ENCODE measurements around the gene METTL16.
"Not testable (repeated sequence)": the region's sequence is repeated elsewhere in the genome, so short reads cannot be mapped to it uniquely, and the experiment has no call there.

Gene METTL16, protein sequence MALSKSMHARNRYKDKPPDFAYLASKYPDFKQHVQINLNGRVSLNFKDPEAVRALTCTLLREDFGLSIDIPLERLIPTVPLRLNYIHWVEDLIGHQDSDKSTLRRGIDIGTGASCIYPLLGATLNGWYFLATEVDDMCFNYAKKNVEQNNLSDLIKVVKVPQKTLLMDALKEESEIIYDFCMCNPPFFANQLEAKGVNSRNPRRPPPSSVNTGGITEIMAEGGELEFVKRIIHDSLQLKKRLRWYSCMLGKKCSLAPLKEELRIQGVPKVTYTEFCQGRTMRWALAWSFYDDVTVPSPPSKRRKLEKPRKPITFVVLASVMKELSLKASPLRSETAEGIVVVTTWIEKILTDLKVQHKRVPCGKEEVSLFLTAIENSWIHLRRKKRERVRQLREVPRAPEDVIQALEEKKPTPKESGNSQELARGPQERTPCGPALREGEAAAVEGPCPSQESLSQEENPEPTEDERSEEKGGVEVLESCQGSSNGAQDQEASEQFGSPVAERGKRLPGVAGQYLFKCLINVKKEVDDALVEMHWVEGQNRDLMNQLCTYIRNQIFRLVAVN

DNA sequence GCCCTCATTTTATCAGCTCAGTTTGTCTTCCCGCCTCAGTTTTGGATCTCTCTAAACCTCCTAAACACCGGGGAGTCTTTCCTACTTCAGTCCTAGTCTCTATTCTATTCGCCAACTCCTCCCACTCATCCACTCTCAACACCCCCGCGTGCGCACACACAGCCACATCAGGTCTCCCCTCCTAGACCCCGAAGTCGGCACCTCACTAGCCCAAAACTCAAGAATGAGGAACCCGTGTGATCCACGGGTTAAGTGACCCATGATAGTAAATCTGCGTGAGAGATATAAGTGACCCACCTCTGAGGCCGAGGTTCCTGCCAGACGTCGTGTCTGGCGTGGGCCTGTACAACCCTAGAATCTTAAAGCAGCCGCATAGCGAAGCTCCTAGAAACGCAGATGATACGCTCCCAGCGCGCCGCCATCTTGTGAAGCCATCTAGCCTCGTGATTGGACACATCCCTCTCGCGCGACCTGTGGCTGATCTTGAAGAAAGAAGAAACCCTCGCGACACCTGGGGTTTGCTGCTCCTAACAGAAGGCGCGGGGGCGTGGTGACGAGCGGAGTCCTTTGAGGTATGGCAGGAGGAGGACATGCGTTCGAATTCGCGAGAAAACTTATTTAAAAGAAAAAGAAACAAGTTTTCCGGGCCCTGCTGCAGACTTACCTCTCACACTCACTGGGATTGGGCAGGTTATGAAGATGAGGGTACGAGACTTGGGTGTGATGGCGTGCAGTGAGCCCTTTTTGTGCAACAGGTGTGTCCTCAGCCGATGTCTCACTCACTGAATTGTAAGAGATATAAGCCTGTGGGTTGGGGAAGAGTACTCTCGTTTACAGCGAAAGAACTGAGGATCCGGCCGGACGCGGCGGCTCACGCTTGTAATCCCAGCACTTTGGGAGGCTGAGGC, at the start of gene METTL16:
Gene METTL16, minus strand, starts transcription at position 427 of the 908 bp plus-strand sequence. CDS start 9,557 bp downstream, outside the sequence.
- peak; percentile 43 for FAIRE-seq

DNA sequence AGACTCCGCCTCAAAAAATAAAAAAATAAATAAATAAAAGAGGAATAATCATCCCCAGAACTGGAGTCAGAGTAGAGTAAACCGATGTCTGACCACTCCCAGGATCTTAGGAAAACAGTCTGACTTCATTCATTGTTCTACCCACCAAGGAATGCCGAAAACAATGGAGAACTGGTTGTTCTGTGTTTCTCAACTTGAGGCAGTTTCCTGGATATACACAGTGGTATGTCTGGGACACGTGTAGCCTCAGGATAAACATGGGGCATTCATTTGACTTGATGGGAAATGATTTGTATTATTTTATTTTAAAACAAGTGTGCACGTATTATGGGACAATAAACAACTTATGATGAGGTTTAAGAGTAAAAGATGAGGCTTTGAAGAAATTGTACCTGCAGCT, 49.0 kb upstream of the METTL16 start:
- no peak for FAIRE-seq

DNA sequence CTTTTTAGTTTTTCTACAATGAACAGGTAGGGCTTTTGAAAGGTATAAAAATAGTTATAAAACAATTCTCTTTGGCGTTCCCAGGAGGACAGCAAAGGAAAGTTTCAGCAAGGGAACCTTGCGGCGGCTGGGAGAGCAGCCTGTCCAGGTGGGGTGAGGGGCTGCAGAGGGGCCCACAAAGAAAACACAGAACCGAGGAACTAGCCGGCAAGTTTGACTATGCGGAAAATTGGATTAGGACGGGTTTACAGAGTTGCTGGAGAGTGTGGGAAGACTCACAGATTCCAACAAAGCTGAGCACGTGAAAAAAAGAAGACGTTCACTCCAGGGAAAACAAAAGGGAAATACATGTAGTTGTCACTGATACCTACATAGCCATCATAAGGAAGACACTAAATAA, 40.2 kb upstream of the METTL16 start:
- FAIRE-seq = no peak

DNA sequence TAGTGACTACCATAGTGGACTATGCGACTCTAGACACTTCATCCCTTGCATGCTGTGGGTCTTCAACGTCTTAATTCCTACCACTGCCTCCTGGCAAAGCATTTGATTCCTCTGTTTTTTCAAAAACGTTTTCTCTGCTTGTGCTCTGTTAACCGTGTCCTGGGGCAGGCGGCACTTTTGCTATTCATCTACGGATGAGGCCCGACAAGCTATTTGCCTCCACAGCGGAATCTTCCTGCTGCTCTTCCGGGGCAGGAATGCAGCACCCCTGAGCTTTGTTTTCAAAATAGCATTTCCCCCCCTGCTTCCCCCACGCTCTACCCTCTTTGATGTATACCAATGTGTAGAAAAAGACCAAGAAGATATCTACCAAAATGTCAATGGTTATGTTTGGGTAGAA, 39.8 kb upstream of the METTL16 start:
- FAIRE-seq = no peak

DNA sequence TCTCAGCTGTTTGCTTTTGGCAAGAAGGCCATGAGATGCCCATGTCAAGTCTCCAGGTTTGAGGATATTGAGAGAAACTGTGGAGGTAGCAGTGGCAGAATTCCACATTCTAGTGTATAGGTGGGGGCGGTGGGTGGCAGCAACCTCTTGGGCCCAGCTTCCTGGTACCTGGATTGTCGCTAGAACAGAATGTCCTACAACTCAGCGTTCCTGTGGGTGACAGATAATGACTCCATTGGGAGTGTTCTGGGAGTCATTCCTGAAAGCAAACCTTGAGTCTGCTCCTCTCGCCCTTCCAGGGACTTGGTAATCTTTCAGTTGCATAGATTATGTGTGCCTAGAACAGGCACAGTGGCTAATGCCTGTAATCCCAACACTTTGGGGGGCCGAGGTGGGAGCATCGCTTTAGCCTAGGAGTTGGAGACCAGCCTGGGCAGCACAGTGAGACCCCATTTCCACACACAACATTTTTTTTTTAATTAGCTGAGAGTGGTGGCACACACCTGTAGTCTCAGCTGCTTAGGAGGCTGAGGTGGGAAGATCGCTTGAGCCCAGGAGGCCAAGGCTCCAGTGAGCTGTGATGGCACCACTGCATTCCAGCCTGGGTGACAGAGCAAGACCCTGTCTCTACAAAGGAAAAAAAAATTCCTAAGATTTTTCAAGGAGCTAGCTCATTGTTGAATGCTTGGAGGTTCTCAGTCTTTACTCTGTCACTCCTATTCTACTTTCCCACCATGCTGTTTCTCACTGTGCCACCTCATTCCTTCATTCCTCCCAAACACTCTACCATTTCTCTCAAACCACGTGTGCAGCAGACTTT, 37.9 kb upstream of the METTL16 start:
- FAIRE-seq = no peak

DNA sequence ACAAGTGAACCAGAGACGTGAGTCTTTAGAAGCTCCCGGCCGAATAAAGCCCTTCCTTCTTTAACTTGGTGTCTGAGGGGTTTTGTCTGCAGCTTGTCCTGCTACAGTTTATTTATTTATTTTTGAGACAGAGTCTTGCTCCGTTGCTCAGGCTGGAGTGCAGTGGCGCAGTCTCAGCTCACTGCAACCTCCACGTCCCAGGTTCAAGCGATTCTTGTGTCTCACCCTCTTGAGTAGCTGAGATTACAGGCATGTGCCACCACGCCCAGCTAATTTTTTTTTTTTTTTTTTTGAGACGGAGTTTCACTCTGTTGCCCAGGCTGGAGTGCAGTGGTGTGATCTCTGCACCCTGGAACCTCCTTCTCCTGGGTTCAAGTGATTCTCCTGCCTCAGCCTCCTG, 36.3 kb upstream of the METTL16 start:
- not testable (repeated sequence) for FAIRE-seq

DNA sequence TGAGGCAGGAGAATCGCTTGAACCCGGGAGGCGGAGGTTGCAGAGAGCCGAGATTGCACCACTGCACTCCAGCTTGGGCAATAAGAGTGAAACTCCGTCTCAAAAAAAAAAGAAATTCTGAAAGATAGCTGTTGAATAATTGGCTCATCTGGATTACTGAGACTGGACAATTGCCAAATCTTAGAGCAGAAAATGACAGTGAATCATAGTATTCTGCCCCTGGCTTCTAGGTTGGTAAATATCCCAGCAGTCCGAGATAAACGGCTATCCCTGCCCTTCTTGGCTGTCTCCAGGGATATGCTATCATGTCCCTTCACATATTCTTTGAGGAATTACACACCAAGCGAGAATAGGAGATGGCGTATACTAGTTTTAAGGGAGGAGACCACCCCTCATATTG, 35.5 kb upstream of the METTL16 start:
- peak; percentile 56 for FAIRE-seq

DNA sequence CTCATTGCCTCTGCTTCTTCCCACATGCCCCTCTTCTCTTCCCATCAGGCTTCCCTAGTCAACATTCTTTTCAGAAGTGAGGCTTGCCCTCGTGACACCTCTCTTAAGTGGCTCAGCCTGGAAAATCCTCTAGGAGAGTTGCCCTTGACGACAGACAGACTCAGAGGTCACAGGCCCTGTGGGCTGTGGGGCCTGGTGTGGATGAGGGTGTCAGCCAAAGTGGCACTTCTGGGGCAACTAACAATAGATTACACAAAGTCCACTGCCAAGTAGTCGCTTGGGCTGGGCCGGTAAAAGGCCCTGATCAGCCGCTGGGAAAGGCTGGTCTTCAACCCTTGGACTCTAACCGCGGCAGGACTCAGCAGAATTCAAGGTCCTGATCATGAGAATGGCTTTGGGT, 33.7 kb upstream of the METTL16 start:
- no peak for FAIRE-seq

DNA sequence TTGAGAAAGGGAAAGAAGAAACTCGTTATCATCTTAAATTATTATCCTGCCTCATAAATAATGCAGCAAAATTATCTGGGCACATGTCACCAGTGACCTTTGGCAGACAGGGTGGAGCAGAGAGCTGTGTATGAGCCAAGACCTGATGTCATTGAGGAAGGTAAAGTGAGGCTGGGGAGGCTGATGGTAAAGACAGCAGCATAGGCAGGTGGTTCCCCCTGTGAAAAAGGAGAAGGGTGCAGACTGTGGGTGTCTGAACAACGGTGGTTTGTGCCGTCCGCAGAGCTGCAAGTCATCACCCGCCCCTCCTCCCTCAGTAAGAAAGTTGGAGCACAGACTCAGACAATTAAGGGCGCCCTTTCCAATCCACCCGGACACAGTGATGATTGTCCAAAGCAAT, 30.8 kb upstream of the METTL16 start:
- no peak for FAIRE-seq

DNA sequence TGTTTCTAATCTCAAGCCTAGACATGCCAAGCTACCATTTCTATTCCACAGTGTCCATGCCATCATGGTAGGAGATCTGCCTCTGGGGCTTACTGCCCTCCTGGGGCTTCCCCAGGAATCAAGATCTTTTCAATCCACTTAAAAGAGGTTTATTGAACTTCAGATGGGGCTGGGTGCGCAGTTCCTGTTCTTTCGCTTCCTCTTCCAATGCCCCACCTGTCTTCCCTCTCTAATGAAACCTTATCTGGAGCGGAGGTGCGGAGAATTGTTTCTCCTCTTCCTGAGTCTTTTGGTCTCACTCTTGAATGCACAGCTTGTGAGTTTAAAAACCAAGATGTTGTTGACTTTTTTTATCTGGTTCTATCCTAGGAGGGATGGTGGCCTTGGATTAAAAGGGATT, 30.4 kb upstream of the METTL16 start:
- no peak for FAIRE-seq

DNA sequence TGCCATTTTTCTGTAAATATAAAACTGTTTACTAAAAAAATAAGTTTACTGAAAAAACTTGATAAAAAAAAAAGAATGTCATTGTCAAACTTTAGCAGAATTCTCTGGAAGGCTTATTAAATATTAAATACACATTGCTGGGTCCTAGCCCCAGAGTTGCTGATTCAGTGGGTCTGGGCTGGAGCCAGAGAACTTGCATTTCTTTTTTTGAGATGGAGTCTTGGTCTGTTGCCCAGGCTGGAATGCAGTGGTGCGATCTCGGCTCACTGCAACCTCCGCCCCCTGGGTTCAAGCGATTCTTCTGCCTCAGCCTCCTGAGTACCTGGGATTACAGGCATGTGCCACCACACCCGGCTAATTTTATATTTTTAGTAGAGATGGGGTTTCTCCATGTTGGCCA, 25.9 kb upstream of the METTL16 start:
- FAIRE-seq = not testable (repeated sequence)

DNA sequence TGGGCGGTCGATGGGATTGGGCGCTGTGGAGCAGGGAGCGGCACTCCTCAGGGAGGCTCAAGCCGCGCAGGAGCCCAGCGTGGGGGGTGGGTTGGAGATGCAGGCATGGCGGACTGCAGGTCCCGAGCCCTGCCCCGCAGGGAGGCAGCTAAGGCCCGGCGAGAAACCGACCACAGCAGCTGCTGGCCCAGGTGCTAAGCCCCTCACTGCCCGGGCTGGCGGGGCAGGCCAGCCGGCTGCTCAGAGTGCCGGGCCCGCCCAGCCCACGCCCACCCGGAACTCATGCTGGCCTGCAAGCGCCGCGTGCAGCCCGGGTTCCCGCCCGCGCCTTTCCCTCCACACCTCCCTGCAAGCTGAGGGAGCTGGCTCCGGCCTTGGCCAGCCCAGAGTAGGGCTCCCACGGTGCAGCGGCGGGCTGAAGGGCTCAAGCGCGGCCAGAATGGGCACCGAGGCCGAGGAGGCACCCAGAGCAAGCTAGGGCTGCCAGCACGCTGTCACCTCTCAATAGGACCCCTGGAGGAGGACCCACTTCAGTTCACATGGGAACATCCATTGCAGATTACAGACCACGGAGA, 20.5 kb upstream of the METTL16 start:
- FAIRE-seq = no peak

DNA sequence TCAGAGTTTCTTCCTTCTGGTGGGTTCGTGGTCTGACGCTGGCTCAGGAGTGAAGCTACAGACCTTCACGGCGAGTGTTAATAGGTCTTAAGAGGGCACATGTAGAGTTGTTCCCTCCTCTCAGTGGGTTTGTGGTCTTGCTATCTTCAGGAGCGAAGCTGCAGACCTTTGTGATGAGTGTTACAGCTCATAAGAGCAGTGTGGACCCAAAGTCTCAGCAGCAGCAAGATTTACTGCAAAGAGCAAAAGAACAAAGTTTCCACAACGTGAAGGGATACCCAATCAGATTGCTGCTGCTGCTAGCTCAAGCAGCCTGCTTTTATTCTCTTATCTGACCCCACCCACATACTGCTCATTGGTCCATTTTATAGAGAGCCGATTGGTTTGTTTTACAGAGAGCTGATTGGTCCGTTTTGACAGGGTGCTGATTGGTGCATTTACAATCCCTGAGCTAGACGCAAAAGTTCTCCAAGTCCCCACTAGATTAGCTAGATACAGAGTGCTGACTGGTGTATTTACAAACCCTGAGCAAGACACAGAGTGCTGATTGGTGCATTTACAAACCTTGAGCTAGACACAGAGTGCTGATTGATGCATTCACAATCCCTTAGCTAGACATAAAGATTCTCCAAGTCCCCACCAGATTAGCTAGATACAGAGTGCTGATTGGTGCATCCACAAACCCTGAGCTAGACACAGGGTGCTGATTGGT, 19.7 kb upstream of the METTL16 start:
- FAIRE-seq = not testable (repeated sequence)

DNA sequence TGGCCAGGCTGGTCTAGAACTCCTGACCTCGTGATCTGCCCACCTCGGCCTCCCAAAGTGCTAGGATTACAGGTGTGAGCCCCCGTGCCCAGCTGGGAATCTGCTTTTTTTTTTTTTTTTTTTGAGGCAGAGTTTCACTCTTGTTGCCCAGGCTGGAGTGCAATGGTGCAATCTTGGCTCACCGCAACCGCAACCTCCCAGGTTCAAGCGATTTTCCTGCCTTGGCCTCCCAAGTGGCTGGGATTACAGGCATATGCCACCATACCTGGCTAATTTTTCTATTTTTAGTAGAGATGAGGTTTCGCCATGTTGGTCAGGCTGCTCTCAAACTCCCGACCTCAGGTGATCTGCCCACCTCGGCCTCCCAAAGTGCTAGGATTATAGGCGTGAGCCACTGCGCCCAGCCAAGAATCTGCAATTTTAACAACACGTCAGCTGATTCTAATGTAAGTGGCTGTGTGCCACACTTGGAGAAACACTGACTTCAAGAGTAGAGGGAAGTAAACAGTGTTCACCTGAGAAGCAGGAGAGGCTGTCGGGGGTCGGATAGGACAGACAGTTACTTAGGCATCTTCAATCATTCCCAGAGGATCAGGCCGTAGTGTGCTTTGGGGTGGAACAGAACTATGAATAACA, 10.2 kb upstream of the METTL16 start:
- FAIRE-seq = not testable (repeated sequence)

DNA sequence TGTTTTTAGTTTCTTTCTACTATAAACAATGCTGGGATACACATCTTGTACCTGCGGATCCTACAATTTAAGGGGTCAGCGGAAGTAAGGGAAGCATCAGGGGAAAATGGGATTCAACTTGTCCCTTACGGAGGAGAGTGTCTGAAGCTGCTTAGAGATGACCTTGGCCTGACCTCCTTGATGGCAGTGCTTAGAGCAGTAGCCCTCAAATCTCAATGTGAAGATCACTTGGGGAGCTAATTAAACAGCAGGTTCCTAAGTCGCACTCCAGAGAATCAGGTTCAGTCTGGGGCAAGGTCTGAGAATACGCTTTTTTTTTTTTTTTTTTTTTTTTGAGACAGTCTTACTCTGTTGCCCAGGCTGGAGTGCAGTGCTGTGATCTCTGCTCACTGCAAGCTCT, 9.6 kb upstream of the METTL16 start:
- no peak for FAIRE-seq

DNA sequence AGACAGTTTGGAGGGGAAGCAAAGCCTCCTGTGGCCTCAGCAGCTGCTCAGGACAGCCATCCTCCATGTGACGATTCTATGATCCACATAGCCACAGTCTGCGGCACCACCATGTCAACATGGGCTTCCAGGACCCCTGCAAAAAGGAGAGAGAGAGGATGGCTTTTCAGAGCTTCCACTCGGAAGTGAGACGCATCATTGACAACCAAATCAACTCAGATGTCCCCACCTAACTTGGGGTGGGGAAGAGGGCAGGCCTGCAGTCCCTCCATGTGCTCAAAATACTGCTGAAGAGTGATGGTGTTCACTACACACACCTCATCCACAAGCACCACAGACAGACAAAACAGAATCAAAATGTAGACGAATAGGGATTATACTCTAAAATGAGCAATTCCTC, 5.9 kb upstream of the METTL16 start:
- FAIRE-seq = no peak

DNA sequence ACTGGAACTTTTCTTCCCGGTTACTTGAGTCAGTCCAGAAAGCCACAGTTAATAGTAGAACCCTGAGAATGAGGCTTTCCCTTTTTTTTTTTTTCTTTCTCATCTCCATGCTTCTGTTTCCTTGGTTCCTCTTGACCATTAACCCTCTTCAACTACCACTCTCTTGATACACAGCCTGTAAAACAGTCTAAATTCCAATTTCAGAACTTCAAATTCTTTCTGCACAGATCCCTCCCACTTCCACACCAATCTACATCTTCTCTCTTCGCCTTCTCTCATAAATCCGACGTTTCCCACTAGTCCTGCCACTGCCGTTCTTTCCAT, 588 bp downstream of the METTL16 start:
- FAIRE-seq = no peak

DNA sequence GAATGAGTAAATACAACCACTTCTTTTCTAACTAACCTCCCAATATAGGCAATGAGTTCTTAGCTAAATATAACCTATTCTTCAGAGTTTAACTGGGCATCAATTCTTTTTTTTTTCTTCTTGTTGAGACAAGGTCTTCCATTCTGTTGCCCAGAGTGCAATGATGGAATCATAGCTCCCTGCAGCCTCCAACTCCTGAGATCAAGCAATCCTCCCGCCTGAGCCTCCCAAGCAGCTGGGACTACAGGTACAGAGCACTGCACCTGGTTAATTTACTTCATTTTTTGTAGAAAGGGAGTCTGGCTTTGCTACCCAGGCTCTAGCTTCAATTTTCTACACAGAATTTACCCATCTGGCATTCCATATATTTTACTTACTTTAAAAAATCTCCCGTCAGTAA, 1.1 kb downstream of the METTL16 start:
- FAIRE-seq = no peak

DNA sequence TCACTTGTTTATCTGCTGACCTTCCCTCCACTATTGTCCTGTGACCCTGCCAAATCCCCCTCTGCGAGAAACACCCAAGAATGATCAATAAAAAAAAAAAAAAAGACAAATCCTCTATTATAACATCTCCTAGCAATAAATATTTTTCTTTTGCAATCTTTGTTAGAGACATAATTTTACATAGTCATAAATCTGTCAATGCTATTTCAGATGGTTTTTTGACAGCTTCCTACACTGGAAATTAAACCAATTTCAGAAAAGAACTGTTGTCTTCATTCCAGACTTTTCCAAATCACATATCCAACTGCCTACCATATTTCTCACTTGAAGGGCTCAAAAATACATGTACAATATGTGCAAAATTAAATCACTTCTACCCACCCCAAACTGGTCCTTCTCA, 3.7 kb downstream of the METTL16 start:
- FAIRE-seq = no peak

DNA sequence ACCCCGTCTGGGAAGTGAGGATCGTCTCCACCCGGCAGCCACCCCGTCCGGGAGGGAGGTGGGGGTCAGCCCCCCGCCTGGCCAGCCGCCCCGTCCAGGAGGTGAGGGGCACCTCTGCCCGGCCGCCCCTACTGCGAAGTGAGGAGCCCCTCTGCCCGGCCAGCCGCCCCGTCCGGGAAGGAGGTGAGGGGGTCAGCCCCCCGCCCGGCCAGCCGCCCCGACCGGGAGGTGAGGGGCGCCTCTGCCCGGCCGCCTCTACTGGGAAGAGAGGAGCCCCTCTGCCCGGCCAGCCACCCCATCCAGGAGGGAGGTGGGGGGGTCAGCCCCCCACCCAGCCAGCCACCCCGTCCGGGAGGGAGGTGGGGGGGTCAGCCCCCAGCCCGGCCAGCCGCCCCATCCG, 4.7 kb downstream of the METTL16 start:
- FAIRE-seq = not testable (repeated sequence)

DNA sequence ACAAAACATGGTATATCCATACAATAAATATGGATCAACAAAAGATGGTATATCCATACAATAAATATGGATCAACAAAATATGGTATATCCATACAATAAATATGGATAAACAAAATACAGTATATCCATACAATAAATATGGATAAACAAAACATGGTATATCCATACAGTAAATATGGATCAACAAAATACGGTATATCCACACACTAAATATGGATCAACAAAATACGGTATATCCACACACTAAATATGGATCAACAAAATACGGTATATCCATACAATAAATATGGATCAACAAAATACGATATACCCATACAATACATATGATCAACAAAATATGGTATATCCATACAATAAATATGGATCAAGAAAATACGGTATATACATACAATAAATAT, 8.1 kb downstream of the METTL16 start:
- FAIRE-seq = peak; percentile 27

Measured in islet of Langerhans (tissue), 1 donor.